ENCODE measurements around the gene TUBGCP2.

DNA sequence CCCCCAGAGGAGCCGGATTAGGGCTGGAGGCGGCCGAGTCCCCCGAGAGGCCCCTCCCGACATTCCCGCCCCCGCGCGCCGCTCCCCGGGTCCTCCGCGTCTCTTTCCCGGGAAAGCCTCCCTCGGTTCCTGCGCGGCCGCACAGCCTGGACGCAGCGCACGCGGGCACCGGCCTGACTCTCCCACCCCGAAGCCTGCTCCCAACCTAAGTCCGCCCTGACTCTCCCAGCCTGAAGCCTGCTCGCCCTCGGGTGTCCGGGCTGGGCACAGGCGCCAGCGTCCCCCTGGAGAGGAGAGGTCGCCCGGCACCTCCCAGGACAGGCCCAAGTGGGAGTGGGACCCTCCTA, 71.5 kb downstream of the TUBGCP2 start:
- TF ChIP-seq, protein P1, sequence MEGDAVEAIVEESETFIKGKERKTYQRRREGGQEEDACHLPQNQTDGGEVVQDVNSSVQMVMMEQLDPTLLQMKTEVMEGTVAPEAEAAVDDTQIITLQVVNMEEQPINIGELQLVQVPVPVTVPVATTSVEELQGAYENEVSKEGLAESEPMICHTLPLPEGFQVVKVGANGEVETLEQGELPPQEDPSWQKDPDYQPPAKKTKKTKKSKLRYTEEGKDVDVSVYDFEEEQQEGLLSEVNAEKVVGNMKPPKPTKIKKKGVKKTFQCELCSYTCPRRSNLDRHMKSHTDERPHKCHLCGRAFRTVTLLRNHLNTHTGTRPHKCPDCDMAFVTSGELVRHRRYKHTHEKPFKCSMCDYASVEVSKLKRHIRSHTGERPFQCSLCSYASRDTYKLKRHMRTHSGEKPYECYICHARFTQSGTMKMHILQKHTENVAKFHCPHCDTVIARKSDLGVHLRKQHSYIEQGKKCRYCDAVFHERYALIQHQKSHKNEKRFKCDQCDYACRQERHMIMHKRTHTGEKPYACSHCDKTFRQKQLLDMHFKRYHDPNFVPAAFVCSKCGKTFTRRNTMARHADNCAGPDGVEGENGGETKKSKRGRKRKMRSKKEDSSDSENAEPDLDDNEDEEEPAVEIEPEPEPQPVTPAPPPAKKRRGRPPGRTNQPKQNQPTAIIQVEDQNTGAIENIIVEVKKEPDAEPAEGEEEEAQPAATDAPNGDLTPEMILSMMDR (IDR thresholded peaks at IDR 0.05) = no peak
- TF ChIP-seq POLR2A (IDR thresholded peaks at IDR 0.05) = no peak

Data from suprapubic skin (tissue), 3 donors.